HepG2 (cell line): ENCODE measurements around the gene TMEM14A.

Experiments used
- CEBPG ChIP-seq: IDR thresholded peaks from 2 replicates; pipeline ENCODE4 v1.6.1; 2016
- CREB1 ChIP-seq, 2 experiments: fragments of 450-650 bp in 1 of 2; IDR thresholded peaks; 2 replicates each; pipeline ENCODE4 v1.6.1; 2016 to 2017; ENCODE audit warnings: control low read depth in 1 of 2, mild to moderate bottlenecking in 1 of 2, missing compliant biosample characterization in 1 of 2, missing genetic modification characterization in 1 of 2
- CTCF ChIP-seq: sonication (generic); formaldehyde crosslinking; IDR thresholded peaks from 2 replicates; pipeline ENCODE4 v1.5.0; 2020; ENCODE audit warnings: mild to moderate bottlenecking, missing genetic modification reagents, moderate library complexity
- ELF4 ChIP-seq: sonication (generic); formaldehyde crosslinking; IDR thresholded peaks from 2 replicates; pipeline ENCODE4 v1.5.0; 2020; ENCODE audit warnings: missing genetic modification reagents, mild to moderate bottlenecking, moderate library complexity, borderline replicate concordance
- GLMP ChIP-seq: sonication (generic); formaldehyde crosslinking; IDR thresholded peaks from 2 replicates; pipeline ENCODE4 v1.9.0; 2021; ENCODE audit warnings: missing genetic modification reagents, mild to moderate bottlenecking, borderline replicate concordance
- IRF2 ChIP-seq: IDR thresholded peaks from 2 replicates; pipeline ENCODE4 v1.6.1; 2018; ENCODE audit warnings: missing genetic modification reagents, missing compliant biosample characterization
- REL ChIP-seq: sonication (generic); formaldehyde crosslinking; conservative IDR thresholded peaks from 2 replicates; pipeline ENCODE4 v1.8.0; 2022; ENCODE audit warnings: mild to moderate bottlenecking, missing genetic modification reagents, moderate library complexity
- ZNF280B ChIP-seq: sonication (generic); formaldehyde crosslinking; IDR thresholded peaks from 2 replicates; pipeline ENCODE4 v1.5.0; 2020; ENCODE audit warnings: missing genetic modification reagents, mild to moderate bottlenecking, borderline replicate concordance
- TF ChIP-seq, protein P1 (sequence below): sonication (generic); formaldehyde crosslinking; conservative IDR thresholded peaks from 2 replicates; pipeline ENCODE4 v1.8.0; 2022; ENCODE audit warnings: low read depth, missing genetic modification reagents
- TF ChIP-seq, protein P2 (sequence below): sonication (generic); formaldehyde crosslinking; IDR thresholded peaks from 2 replicates; pipeline ENCODE4 v1.5.1; 2020; ENCODE audit warnings: mild to moderate bottlenecking, missing genetic modification reagents, moderate library complexity

GRCh38 chr6:52706001-52706400, 35.1 kb downstream of the TMEM14A start:
- TF ChIP-seq REL: no peak
- TF ChIP-seq, protein P1, sequence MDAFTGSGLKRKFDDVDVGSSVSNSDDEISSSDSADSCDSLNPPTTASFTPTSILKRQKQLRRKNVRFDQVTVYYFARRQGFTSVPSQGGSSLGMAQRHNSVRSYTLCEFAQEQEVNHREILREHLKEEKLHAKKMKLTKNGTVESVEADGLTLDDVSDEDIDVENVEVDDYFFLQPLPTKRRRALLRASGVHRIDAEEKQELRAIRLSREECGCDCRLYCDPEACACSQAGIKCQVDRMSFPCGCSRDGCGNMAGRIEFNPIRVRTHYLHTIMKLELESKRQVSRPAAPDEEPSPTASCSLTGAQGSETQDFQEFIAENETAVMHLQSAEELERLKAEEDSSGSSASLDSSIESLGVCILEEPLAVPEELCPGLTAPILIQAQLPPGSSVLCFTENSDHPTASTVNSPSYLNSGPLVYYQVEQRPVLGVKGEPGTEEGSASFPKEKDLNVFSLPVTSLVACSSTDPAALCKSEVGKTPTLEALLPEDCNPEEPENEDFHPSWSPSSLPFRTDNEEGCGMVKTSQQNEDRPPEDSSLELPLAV (CRISPR knock-in tag): no peak
- TF ChIP-seq CREB1 (IDR thresholded peaks at IDR 0.05): no peak
- no peak for TF ChIP-seq CREB1 (CRISPR knock-in tag; IDR thresholded peaks at IDR 0.05)
- no peak for TF ChIP-seq IRF2 (CRISPR knock-in tag)
- TF ChIP-seq GLMP: no peak
- no peak for TF ChIP-seq ELF4 (CRISPR knock-in tag)
- no peak for TF ChIP-seq CTCF (CRISPR knock-in tag)
- TF ChIP-seq, protein P2, sequence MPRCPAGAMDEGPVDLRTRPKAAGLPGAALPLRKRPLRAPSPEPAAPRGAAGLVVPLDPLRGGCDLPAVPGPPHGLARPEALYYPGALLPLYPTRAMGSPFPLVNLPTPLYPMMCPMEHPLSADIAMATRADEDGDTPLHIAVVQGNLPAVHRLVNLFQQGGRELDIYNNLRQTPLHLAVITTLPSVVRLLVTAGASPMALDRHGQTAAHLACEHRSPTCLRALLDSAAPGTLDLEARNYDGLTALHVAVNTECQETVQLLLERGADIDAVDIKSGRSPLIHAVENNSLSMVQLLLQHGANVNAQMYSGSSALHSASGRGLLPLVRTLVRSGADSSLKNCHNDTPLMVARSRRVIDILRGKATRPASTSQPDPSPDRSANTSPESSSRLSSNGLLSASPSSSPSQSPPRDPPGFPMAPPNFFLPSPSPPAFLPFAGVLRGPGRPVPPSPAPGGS (CRISPR knock-in tag): no peak
- TF ChIP-seq CEBPG (CRISPR knock-in tag): no peak
- no peak for TF ChIP-seq ZNF280B (CRISPR knock-in tag)
